GM19240 (cell line): ENCODE data around the gene NPTXR.

Source experiments
- DNase-seq: peaks from one replicate; pipeline ENCODE4 v3.0.0; 2011; ENCODE audit warnings: low spot score; ENCODE audit not compliant: insufficient read length

The NPTXR gene

DNA sequence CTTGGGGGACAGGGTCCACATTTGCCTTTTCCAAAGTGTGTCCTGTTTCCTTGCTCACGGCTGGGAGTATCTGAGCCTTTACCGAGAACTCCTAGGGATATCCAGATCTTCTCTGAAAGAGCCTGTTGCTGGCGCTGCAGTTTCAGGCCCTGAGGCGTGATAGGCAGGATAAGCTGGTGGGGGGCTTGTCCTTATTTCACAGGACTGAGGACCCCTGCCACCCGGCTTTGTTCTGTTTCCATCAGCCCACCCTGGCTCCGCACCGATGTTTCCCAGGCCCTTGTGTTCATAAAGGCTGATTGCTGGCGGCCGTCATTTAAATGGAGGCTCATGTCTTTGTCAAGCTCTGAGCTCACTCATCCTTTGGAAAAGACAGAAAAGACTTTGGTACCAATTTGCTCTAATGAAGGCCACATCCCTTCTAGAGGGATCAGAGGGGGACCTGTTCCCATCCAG is 9.4 kb upstream of the NPTXR start:
- DNase-seq, result no peak

DNA sequence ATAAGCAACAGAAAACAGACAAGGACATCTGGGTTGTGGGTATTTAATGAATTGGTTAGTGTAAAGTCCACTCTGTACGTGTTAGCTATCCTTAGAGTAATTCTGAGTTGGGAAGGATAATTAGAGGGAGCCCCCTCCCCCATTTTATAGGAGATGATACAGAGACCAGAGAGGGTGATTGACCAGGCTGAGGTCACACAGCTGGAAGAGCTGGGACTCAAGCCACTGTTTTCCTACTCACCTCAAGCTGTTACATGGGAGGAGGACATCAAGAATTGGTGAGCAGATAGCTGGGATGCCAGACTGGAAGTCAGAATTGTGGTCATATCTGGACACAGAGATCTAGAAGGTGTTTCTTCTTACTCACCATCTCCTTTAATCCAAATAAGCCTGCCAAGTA is 8.7 kb upstream of the NPTXR start:
- DNase-seq, result no peak

DNA sequence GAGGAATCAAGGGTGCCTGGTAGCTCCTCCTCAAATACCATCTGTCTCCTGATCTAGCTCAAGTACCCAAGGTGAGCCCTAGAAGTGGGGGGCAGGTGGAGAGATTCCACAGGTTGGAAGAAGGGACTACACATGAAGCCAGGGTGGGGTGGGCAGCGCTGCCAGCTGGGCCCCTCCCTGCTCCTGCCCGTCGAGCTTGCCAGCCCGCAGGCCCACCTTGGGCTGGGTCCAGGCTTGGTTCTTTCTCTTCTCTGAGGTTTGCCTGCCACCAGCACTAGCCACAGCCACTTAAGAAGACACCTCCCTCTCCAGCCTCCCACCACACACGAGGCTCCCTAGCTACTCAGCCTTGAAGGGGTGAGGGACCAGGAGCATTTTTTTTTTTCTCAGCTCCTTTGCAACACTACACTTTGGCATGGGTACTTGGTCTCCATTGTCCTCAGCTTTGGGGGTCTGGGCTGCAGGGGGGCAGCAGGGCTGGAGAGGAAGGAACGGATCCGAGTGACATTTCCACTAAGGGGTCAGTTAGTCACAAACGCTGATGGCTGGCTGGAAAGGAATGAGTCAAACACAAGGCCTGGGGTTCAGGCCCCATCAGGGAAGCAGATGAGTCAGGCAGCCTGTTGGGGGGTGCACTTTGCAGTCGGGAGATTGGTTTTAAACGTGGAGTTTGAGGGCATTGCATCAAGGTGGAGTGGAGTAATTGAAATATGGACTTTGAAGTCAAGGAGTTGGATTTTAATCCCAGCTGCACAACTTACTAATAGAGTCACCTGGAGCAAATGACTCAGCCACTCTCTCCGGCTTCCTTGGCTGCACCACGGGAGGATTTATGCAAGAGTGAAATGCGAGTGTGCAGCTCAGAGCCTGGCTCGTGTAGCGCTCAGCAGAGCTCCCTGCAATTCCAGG is 7.4 kb upstream of the NPTXR start:
- no peak for DNase-seq

DNA sequence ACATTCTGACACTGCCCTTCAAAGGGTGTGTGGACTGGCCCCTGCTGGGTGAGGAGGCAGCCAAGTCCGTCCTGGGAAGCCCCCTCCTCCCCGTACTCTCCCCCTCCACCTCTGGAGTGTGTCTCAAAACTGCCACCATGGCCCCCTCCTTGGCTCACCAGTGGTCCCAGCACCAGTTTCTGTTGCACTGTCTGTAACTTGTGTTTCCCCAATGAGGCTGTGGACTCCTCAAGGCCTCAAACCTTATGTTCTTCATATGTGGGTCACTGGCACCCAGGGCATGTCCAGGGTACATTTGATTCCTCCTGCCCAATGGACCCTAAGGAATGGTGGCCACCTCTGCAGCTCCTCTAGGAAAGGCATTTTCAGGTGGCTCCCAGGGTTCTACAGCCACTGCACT is 6.6 kb upstream of the NPTXR start:
- DNase-seq, result no peak

DNA sequence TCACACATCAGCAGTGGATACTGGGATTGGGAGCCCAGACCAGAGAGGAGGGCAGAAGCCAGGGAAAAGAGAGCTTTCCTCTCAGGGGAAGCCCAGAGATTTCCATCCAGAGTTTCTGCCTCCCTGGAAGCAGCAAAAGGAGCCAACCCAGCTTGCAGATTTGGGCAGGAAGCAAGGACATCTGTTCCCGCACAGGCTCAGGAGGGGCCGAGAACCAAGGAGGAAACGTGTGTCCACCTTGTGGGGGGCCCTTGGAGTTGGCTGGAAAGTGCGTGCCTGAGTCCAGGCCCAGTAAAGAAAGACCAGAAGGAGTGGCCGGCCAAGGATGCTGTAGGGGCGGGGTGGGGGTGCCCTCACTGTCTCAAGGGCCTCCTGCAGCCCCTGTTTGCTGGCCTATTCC is 6.0 kb upstream of the NPTXR start:
- no peak for DNase-seq

DNA sequence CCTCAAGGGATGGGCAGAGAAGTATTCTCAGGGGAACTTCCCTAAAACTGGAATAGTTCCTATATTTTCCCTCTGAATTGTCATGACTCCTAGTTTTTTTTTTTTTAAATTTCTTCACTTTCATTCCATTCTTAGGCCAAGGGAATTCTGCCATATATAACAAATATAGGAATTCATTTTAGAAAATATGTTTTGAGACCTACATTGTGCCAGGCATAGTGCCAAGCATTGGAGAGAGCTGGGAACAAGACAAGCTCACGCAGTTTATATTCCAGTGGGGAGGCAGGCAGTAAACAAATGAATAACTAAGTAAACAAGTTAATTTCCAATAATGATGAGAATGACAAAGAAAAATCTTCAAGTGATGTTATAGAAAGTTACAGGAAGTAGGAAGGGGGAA is 2.6 kb upstream of the NPTXR start:
- no peak for DNase-seq

DNA sequence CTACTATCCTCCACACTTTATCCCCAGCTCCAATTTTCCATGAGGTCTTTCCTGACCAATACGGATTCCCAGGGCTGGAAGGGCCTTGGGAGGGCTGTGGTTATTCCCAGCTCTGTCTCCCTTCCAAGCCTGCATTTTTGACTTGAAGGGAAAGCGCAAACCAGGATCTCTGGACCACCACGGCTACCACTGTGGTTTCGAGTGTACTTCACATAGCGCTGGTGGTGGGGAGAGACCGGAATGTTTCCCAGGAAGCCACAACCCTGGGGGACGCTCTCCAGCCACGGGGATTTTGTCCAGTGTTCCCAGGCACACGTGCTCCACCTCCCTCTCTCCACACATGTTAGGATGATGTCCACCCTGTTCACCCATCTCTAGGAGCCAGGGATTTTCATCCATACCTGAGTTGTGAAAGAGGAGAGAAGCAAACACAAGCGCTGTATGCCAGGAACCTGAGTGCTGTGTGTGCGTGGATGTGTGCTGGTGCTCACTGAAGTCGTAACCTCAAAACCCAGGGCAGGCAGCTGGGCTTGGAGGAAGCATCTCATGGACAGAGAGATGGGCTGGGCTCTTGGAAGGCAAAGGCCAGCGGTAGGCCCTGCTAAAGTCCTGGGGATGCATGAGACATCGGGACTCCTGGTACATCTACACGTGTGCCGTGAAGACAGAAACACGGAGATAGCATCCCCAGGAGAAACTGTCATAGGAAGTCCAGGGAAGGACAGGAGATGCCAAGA is 1.3 kb upstream of the NPTXR start:
- DNase-seq, result no peak

DNA sequence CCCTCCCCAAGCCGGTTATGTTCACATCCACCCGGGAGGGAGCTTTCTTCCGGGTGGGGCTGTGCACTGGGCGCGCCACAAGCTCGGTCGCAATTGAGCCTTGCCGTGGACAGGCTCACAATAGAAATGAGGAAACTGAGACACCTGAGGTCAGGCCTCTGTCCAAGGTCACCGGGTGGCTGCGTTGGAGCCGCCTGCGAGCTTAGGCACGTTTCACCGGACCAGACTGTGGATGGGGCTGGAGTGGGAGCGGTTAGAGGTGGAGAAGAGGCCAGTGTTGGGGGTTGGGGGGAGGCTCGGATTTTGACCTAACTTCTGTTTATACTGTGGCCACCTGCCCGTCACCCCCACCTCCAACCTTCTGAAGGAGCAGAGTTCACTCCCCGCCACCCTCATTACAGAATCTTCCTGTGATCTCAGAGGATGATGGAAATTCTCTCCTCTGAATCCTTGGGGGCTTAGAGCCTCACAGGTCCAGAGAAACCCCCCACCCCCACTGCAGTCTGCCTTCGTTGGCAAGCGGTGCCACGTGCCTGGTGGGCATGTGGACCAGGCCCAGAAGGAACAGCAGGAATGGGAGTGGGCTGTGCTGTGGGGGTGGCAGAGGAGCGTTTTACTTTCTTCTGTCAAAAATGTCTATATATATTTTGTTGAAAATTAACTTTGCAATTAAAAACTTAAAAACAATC is 631 bp upstream of the NPTXR start:
- no peak for DNase-seq

DNA sequence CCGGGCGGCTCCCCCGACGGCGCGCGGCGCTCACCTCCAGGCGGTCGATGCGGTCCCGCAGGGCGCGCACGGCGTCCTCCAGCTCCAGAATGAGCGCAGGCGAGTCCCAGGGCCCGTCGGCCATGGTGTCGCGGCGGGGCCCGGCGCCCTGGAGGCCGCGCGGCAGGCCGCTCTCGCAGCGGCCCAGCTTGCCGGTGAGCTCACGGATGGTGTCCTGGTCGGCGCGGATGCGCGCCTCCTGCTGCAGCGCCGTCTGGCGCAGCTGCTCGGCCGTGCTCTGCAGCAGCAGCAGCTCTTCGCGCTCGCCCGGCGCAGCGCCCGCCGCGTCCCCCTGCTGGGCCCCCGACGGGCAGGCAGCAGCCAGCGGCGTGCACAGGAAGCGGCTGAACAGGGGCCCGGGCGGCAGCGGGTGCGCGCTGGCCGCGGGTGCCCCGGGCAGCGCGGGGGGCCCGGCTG is 599 bp downstream of the NPTXR start:
- DNase-seq, result peak; percentile 39

DNA sequence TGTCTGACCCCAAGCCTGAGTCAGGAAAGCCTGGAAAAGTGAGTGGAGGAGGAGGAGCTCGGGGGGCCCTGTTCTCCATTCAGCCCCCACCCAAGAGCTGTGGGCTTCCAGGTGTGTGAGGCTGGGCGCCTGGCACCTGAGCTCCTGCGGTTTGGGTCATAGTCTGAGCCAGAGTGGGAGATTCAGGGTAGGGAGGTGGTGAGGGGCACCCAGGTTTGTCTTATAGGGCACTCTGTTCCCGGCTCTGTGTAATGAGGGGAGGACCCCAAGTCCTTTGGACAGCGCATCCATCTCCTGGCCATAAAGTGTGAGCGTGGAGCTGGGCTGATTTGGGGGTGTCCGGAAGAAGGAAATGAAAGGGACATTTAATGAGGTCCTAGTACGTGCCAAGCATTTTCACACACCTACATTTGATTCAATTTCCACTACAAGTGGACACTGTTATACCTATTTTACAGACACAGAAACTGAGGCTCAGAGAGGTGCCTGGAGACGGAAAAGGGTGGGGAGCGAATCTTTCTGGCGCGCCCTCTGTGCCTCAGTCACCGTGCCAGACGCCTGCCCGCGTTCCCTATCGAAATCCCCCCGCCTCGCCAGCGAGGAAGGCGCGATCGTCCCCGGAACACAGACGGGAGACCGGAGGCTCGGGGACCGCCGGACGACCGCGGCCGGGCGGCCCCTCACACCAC is 1.2 kb downstream of the NPTXR start:
- no peak for DNase-seq

DNA sequence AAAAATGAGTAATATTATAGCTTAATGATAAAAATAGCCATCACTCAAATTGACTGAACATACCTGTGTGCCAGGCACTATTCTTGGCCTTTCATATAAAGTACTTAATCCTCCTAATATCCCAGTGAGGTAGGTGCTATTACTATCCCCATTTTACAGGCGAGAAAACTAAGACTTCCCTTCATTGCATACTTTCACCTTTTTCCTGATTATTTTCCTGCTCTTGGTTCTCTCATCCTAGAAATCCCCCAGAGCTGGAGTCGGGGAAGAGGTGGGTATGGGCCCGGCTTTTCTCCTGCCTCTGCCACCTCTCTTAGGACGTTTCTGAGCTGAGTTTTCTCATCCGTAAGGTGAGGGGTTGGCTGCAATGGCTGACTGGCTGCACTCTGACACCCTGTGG is 2.2 kb downstream of the NPTXR start:
- no peak for DNase-seq

DNA sequence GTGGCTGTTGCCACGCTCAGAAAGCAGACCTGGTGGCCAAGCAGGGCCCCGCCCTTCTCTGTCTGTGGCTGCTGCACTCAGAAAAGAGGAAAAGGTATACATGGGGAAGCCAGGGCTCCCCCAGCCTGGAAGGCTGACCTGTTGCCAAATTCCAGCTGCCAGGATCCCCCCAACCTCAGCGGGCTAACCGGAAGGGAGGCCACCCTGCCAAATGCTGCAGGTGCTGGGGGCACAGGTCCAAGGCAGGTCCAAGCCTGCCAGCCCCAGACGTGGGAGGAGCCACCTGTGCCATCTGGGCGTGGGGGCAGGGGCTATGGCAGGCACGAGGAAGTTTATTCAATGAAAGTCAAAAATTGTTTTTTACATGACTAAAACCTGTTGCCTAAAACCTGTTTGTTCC is 2.6 kb downstream of the NPTXR start:
- DNase-seq, result no peak

DNA sequence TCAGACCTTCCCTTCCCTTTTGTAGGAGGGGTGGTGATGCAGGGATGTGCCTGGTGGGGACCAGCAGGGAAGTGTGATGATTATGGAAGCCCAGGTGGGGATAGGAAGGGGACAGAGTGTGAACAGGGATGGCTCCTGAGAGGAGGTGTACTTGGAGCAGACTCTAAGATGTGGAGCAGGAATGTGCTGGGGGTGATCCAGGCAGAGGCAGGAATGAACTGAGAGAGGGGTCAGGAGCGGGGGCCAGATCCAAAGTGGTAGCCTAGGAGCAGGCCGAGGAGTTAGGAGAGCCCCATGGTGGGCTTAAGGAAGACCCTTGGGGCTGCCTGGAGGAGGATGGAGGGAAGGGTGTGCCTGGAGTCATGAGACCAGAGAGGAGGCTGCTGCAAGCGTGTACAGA is 3.7 kb downstream of the NPTXR start:
- DNase-seq, result no peak

DNA sequence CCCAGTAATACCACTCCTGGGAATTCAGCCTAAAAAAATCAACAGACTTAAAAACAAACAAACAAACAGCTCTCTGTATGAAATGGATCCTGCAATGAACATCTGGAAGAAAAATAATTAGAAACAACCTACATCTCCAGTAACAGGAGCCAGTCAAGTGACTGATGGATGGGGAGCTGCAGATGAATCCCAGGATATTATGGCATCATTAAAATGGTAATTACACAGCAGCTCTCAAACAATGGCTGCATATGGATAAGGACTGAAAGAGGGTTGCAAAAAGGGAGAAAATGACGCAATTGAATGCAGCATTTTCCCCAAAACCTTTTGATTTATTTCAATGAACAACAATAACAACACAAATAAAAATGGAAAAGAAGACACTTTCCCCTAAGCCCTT is 4.1 kb downstream of the NPTXR start:
- DNase-seq, result no peak

DNA sequence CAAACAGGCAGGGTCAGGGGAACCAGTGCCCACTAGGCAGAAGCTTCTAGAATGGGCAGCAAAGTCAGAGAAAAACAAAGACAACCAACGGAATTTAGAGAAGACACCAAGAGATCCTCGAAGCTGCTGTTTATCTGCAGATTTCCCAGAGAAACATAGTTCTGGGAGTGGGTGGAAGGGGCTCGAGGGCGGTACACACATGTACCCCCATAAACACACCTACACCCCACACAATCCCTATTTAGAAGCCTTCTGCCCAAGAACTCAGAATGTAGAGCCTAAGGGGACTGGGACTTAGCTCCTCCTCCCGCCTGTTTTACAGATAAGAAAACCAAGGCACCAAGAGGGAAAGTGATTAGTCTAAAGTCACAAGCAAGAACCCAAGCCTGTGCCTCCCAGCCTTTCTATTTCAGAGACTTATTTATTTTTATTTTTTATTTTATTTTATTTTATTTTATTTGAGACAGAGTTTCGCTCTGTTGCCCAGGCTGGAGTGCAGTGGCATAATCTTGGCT is 6.4 kb downstream of the NPTXR start:
- DNase-seq, result no peak

DNA sequence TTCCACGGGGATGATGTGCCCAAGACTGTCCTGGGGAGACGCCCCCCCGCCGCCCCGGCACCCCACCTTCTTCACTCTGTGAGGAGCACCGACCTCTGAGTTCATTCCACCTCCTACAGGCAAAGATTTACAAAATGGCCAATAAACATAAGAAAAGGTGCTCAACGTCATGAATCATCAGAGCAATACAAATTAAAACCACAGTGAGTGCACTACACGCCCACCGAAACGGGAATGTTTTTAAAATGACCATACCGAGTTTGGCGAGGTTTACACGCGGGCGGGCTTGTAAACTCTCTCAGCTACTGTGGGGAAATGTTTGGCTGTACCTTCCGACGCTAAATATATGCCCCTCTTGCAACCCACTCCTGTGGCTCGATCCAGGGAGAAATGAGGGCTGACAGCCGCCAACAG is 7.9 kb downstream of the NPTXR start:
- DNase-seq, result no peak

DNA sequence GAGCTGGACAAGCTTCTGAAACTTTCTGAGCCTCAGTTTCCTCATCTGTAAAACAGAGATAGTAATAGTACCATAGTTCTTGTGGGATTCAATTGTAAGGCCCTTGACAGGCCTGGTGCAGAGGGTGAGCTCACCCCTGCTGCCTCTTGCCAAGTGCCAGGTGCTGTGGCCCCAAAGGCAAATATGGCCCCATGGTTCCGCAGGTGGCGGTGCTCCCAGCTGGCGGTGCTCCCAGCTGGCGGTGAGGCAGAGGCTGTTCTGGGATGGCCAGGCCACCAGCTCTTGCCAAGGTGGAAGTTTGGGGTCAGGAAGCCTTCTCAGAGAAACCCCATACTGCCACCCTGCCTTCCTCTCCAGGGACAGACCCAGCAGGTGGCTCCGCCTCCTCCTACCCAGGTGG is 8.8 kb downstream of the NPTXR start:
- DNase-seq, result no peak

DNA sequence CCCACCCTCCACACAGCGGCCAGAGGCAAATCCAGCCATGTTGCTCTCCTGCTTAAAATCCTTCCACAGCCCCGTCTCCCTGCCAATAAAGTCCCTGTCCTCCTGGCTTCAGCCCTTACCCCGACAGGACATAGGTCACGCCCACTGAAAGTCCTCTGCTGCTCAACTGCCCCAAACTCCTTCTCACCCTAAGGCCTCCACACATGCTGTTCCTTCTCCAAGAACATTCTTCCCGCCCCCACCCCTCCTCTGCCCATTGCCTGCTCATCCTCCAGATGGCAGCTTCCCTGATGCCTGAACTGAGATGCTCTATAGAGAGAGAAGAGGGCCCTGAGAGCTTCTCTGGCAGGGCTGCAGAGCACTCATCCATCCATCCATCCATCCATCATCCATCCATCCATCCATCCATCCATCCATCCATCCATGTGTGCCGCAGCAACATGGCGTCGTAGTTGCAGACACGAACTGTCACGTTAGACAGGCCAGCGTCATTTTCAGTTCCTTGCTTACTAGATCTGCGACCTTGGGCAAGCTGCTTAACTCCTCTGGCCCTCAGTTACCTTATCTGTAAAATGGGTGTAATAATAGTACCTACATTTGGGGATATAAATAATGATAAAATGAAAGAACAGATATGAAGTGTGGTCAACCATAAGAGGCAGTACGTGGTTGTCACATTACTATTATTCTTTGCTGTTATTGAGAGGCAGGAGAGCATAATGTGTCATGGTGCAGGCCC is 9.4 kb downstream of the NPTXR start:
- no peak for DNase-seq

DNA sequence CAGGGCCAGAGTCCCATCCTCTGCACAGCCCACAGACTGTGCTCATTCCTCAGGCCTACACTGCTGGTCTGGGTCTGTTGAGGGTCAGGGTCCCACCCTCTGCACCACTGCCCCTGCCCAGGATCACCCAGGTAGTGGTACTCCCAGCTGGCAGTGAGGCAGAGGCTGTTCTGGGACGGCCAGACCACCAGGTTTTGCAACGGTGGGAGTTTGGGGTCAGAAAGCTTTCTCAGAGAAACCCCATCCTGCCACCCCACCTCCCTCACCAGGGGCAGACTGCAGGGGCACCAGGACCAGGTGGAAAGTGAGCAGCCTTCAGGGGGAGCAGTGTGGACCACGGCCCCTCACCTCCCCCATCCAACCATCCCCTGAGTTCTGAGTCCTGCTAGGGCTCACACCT is 10.8 kb downstream of the NPTXR start:
- no peak for DNase-seq
